Measurements from ENCODE around the gene IL22RA1. TPM values are rescaled to one million over a fixed set of nuclear protein-coding genes. Genes with fewer than 3 reads are reported as not detected.

Gene IL22RA1
- total and polyA plus RNA-seq, 10 of the 15 experiments (the other 5 are each of a cell fraction or from before 2014, with no cell fraction given) = not detected

- H3K4me3 ChIP-seq = no peak overlapping the region
- CTCF ChIA-PET = no interaction called here
- no peak for DNase-seq (ENCODE audit: low read depth, low spot score)
- H3K27me3 ChIP-seq (replicated peaks in 1 of 2; ENCODE audit: control insufficient read depth in 2 of 2, insufficient read depth in 2 of 2, low read length in 1 of 2) = no peaks in the 10 kb centered on the region; a peak in 1 of 4 replicates
- in situ Hi-C loops (cut with MboI) (no loop called here), intact Hi-C loops (cut with micrococcal nuclease; ENCODE audit: unreplicated experiment) (no loop called here)
- H3K79me2 ChIP-seq (ENCODE audit: control insufficient read depth, insufficient read depth, low read length) = no peaks in the 10 kb centered on the region
- H3K27ac ChIP-seq (ENCODE audit: control insufficient read depth, insufficient read depth) = no peak overlapping the region
- WGBS (ENCODE audit: insufficient coverage, insufficient replicate concordance, low lambda C conversion rate, missing lambda C conversion rate) = 25% methylated on average over 5 of the region's 5 CpGs
- H3K9ac ChIP-seq (ENCODE audit: control insufficient read depth, insufficient read depth, low read length) = no peak overlapping the region
- TF ChIP-seq E2F4 (IDR thresholded peaks at IDR 0.05; ENCODE audit: low read depth, low read length) = no peak
- no peak for TF ChIP-seq TBL1XR1 (IDR thresholded peaks at IDR 0.05; ENCODE audit: low read depth, low read length)
- TF ChIP-seq NKRF (conservative IDR thresholded peaks at IDR 0.05) = no peak
- TF ChIP-seq BHLHE40 (IDR thresholded peaks at IDR 0.05; ENCODE audit: borderline replicate concordance in 1 of 2, low read depth in 2 of 2, low read length in 1 of 2) = no peak
- no peak for TF ChIP-seq ZNF274 (IDR thresholded peaks at IDR 0.05; ENCODE audit: insufficient read depth, insufficient read length)
- TF ChIP-seq SUPT20H (IDR thresholded peaks at IDR 0.05; ENCODE audit: borderline replicate concordance, control insufficient read depth, low read depth, low read length) = no peak
- no peak for TF ChIP-seq ZNF207 (IDR thresholded peaks at IDR 0.05; ENCODE audit: borderline replicate concordance)
- no peak for TF ChIP-seq BACH1 (IDR thresholded peaks at IDR 0.05; ENCODE audit: borderline replicate concordance)
- TF ChIP-seq ATF7 (IDR thresholded peaks at IDR 0.05; ENCODE audit: low read depth) = no peak
- no peak for TF ChIP-seq HDGF (IDR thresholded peaks at IDR 0.05)
- TF ChIP-seq STAT1 (conservative IDR thresholded peaks at IDR 0.05) = no peak
- TF ChIP-seq ZNF384 (IDR thresholded peaks at IDR 0.05; ENCODE audit: borderline replicate concordance, low read depth, low read length) = no peak
- no peak for TF ChIP-seq ASH2L (IDR thresholded peaks at IDR 0.05; ENCODE audit: borderline replicate concordance, low read depth)
- no peak for TF ChIP-seq CBFB (IDR thresholded peaks at IDR 0.05; ENCODE audit: low read depth)
- TF ChIP-seq RCOR1 (conservative IDR thresholded peaks at IDR 0.05; ENCODE audit: low read depth, low read length) = no peak
- TF ChIP-seq CBX3 (IDR thresholded peaks at IDR 0.05; ENCODE audit: borderline replicate concordance, low read depth) = no peak
- no peak for TF ChIP-seq NR2C2 (IDR thresholded peaks at IDR 0.05; ENCODE audit: borderline replicate concordance, control insufficient read depth, insufficient read length, low read depth)
- TF ChIP-seq WRNIP1 (IDR thresholded peaks at IDR 0.05; ENCODE audit: borderline replicate concordance, low read depth, low read length) = no peak
- TF ChIP-seq FOXM1 (IDR thresholded peaks at IDR 0.05; ENCODE audit: low read depth, low read length) = no peak
- BruUV-seq (replicated peaks) = no TSS peak
- H3K4me2 ChIP-seq (ENCODE audit: control insufficient read depth, insufficient read depth) = no peak overlapping the region
- FAIRE-seq = no peak
- SMC1A ChIA-PET (ENCODE audit: uncharacterized antibody, unreplicated experiment) = no interaction called here
- ATAC-seq = no peak
- no peaks in the 10 kb centered on the region for H4K20me1 ChIP-seq (ENCODE audit: control insufficient read depth, insufficient read depth)
- H3K36me3 ChIP-seq (ENCODE audit: control insufficient read depth in 2 of 2, insufficient read depth in 2 of 2, low read length in 1 of 2) = no peaks in the 10 kb centered on the region
- no peaks in the 10 kb centered on the region for H3K9me3 ChIP-seq (replicated peaks; ENCODE audit: control insufficient read depth, insufficient read depth, low read length)
- H2AFZ ChIP-seq (ENCODE audit: control insufficient read depth, low read depth, low read length) = no peak overlapping the region
- H3K4me1 ChIP-seq (ENCODE audit: control insufficient read depth, insufficient read depth, low read length) = no peaks in the 10 kb centered on the region
- RAD21 ChIA-PET (ENCODE audit: unreplicated experiment) = no interaction called here
- POLR2A ChIA-PET = no interaction called here
Observed at GRCh38 chr1:24098102-24098501, 44.8 kb downstream of the IL22RA1 start.
